Stimulated activated CD8-positive, alpha-beta memory T cell treated with anti-CD3 and anti-CD28 coated beads, Interleukin-15, amount 100 ng/mL, for 48 hours (primary cell): ENCODE measurements around the gene TNNI3K.
"Not testable (repeated sequence)": the region's sequence is repeated elsewhere in the genome, so short reads cannot be mapped to it uniquely, and the experiment has no call there.

ENCODE experiments used
- DNase-seq, 2 donors: peaks; one replicate each; pipeline ENCODE4 v3.0.0-alpha.2; 2020; ENCODE audit warnings: low read depth in 2 of 2

Gene TNNI3K

GRCh38 chr1:74235153-74235552 is at the start of gene TNNI3K:
TSS of gene TNNI3K (plus strand) at chr1:74235387. CDS start at chr1:74235452, 65 bp downstream.
- DNase-seq: no peak

- no peak for DNase-seq
Observed at GRCh38 chr1:74193908-74194307, 41.3 kb upstream of the TNNI3K start.

- no peak for DNase-seq
Observed at GRCh38 chr1:74195339-74195738, 39.8 kb upstream of the TNNI3K start.

- DNase-seq: no peak
Observed at GRCh38 chr1:74197255-74197654, 37.9 kb upstream of the TNNI3K start.

GRCh38 chr1:74197657-74198552 is 37.3 kb upstream of the TNNI3K start, which contains the start of the genes FPGT and LRRIQ3:
TSS of gene FPGT (plus strand) at chr1:74198242. CDS start at chr1:74198279, 37 bp downstream.
TSS of gene LRRIQ3 (minus strand) at chr1:74198176. CDS start at chr1:74183684, 14,492 bp downstream.
- DNase-seq: peak; percentile 90 to 91

- no peak for DNase-seq
Observed at GRCh38 chr1:74199504-74199903, 35.7 kb upstream of the TNNI3K start.

- no peak for DNase-seq
Observed at GRCh38 chr1:74205266-74205665, 29.9 kb upstream of the TNNI3K start.

GRCh38 chr1:74215229-74215628 is 20.0 kb upstream of the TNNI3K start:
- no peak for DNase-seq

GRCh38 chr1:74222701-74223100 is 12.5 kb upstream of the TNNI3K start:
- DNase-seq: no peak

- DNase-seq: no peak
Observed at GRCh38 chr1:74223453-74223852, 11.7 kb upstream of the TNNI3K start.

GRCh38 chr1:74236440-74236839 is 1.3 kb downstream of the TNNI3K start:
- DNase-seq: no peak

- DNase-seq: no peak
Observed at GRCh38 chr1:74237035-74237434, 1.8 kb downstream of the TNNI3K start.

GRCh38 chr1:74237787-74238186 is 2.6 kb downstream of the TNNI3K start:
- DNase-seq: no peak

- no peak for DNase-seq
Observed at GRCh38 chr1:74245168-74245772, 10.1 kb downstream of the TNNI3K start.

GRCh38 chr1:74246315-74246714 is 11.1 kb downstream of the TNNI3K start:
- no peak for DNase-seq

- DNase-seq: no peak
Observed at GRCh38 chr1:74247881-74248528, 12.8 kb downstream of the TNNI3K start.

GRCh38 chr1:74253243-74253824 is 18.1 kb downstream of the TNNI3K start:
- DNase-seq: not testable (repeated sequence)

- no peak for DNase-seq
Observed at GRCh38 chr1:74266001-74266400, 30.8 kb downstream of the TNNI3K start.

GRCh38 chr1:74271503-74271902 is 36.3 kb downstream of the TNNI3K start:
- no peak for DNase-seq

- DNase-seq: no peak
Observed at GRCh38 chr1:74280642-74281396, 45.6 kb downstream of the TNNI3K start.

GRCh38 chr1:74286414-74286813 is 51.2 kb downstream of the TNNI3K start:
- DNase-seq: no peak
